K562 (cell line): ENCODE data around the gene TJP3. TPM values are rescaled to one million over a fixed set of nuclear protein-coding genes. Genes with fewer than 3 reads are reported as not detected.

ENCODE experiments used
- ATAC-seq: fragments of 200-7000 bp; cut with Tn5 transposase; 3 replicates; pipeline ENCODE4 v1.9.1; 2020; ENCODE audit warnings: moderate library complexity
- BruUV-seq: library from RNA; stranded (reverse); fragments of 400-500 nt; replicated peaks from 2 replicates; lab custom pipeline; 2021; lab: Mats Ljungman, UMichigan
- CTCF ChIA-PET: fragments of 300-600 bp; formaldehyde crosslinking; extraction: SDS; loops from one replicate; lab custom pipeline; 2021; ENCODE audit warnings: low intra/inter-chr PET ratio; lab: Yijun Ruan, JAX
- POLR2A ChIA-PET: fragments of 300-600, 350-650 bp; sonication (Branson Sonifier 250); formaldehyde crosslinking; extraction: SDS; loops from one replicate; lab custom pipeline; 2021; ENCODE audit warnings: antibody characterized with exemption, inconsistent platforms; lab: Yijun Ruan, JAX
- DNase-seq, 4 experiments: peaks; one replicate each; pipeline versions ENCODE4 v3.0.0 to v3.0.0-alpha.2; 2011 to 2018; ENCODE audit warnings: low spot score in 3 of 4, mixed read lengths in 3 of 4; ENCODE audit errors: extremely low read depth in 1 of 4
- FAIRE-seq: peaks from 2 replicates; lab custom pipeline; 2011; peaks lifted over from hg19 to GRCh38; lab: Jason Lieb, UNC
- H2AFZ ChIP-seq: 2 replicates; pipeline ENCODE4 v1.6.0; 2011; ENCODE audit warnings: low read depth, low read length, control low read depth, inconsistent platforms
- H3K27ac ChIP-seq: fragments of 200-600 bp; 3 replicates; pipeline ENCODE4 v1.8.0; 2011; ENCODE audit warnings: low read depth, mild to moderate bottlenecking, control low read depth, inconsistent platforms, low read length, moderate library complexity, mixed read lengths; ENCODE audit errors: extremely low read depth
- H3K27me3 ChIP-seq, 2 experiments: fragments of 300-600 bp in 1 of 2; 2 replicates in 1 of 2; 3 replicates in 1 of 2; pipeline versions ENCODE4 v1.6.0 to v1.8.0; 2011; ENCODE audit warnings: inconsistent platforms in 2 of 2, low read length in 2 of 2, mild to moderate bottlenecking in 1 of 2, mixed read lengths in 1 of 2, moderate library complexity in 1 of 2; ENCODE audit not compliant: control insufficient read depth in 2 of 2, insufficient read depth in 2 of 2
- H3K36me3 ChIP-seq: fragments of 300-600 bp; 3 replicates; pipeline ENCODE4 v1.8.0; 2011; ENCODE audit warnings: mild to moderate bottlenecking, low read length, inconsistent platforms; ENCODE audit not compliant: control insufficient read depth, insufficient read depth
- H3K4me1 ChIP-seq, 2 experiments: fragments of 200-600 bp in 1 of 2; replicated peaks in 1 of 2; 2 replicates in 1 of 2; 3 replicates in 1 of 2; pipeline versions ENCODE4 v1.5.1 to v1.8.0; 2011; ENCODE audit warnings: inconsistent platforms in 2 of 2, low read length in 2 of 2, mild to moderate bottlenecking in 1 of 2, mixed read lengths in 1 of 2, moderate library complexity in 1 of 2; ENCODE audit not compliant: control insufficient read depth in 2 of 2, insufficient read depth in 2 of 2
- H3K4me2 ChIP-seq: 2 replicates; pipeline ENCODE4 v1.6.1; 2011; ENCODE audit warnings: low read length, control low read depth, inconsistent platforms, mixed read lengths; ENCODE audit not compliant: insufficient read depth
- H3K4me3 ChIP-seq: fragments of 200-600 bp; sonication (generic), shearing (Covaris generic); 2 replicates; pipeline ENCODE4 v1.5.1; 2016; ENCODE audit warnings: control low read depth, inconsistent platforms
- H3K79me2 ChIP-seq: fragments of 200-600 bp; 3 replicates; pipeline ENCODE4 v1.8.0; 2011; ENCODE audit warnings: low read length, inconsistent platforms; ENCODE audit not compliant: control insufficient read depth, insufficient read depth
- H3K9ac ChIP-seq, 2 experiments: 2 replicates each; pipeline versions ENCODE4 v1.6.0 to v1.6.1; 2011; ENCODE audit warnings: low read depth in 2 of 2, low read length in 2 of 2, control low read depth in 1 of 2, inconsistent platforms in 1 of 2, mild to moderate bottlenecking in 1 of 2, mixed read lengths in 1 of 2; ENCODE audit not compliant: insufficient read depth in 1 of 2
- H3K9me1 ChIP-seq: one replicate; pipeline ENCODE4 v1.6.0; 2011; ENCODE audit warnings: inconsistent platforms, mild to moderate bottlenecking, low read length, moderate library complexity; ENCODE audit not compliant: control insufficient read depth, insufficient read depth
- H3K9me3 ChIP-seq: replicated peaks from 2 replicates; pipeline ENCODE4 v1.5.1; 2011; ENCODE audit warnings: low read depth, low read length, inconsistent platforms; ENCODE audit not compliant: control insufficient read depth, insufficient read depth
- H4K20me1 ChIP-seq: replicated peaks from 2 replicates; pipeline ENCODE4 v1.6.1; 2011; ENCODE audit warnings: low read length, inconsistent platforms, mixed read lengths; ENCODE audit not compliant: control insufficient read depth, insufficient read depth
- BRCA1 ChIP-seq, 2 experiments: fragments of 450-650 bp in 1 of 2; sonication (generic) in 1 of 2; formaldehyde crosslinking in 1 of 2; IDR thresholded peaks; 2 replicates each; pipeline versions ENCODE4 v1.5.0 to v1.6.1; 2017 to 2020; ENCODE audit warnings: mild to moderate bottlenecking in 1 of 2, missing genetic modification reagents in 1 of 2
- CAMTA2 ChIP-seq: fragments of 250-450 bp; sonication (Bioruptor Pico); conservative IDR thresholded peaks from 2 replicates; pipeline ENCODE4 v1.5.1; 2022
- CREB1 ChIP-seq, 2 experiments: sonication (generic) in 1 of 2; formaldehyde crosslinking in 1 of 2; IDR thresholded peaks; 2 replicates each; pipeline versions ENCODE4 v1.6.1 to v1.8.0; 2012 to 2022; ENCODE audit warnings: inconsistent platforms in 1 of 2, mild to moderate bottlenecking in 1 of 2, missing genetic modification reagents in 1 of 2, moderate library complexity in 1 of 2
- EP300 ChIP-seq: IDR thresholded peaks from 2 replicates; pipeline ENCODE4 v1.6.1; 2012; ENCODE audit warnings: low read length, improper control_type of control experiment
- ETV6 ChIP-seq, 3 experiments: fragments of 150-350 bp in 1 of 3; sonication (generic) in 1 of 3; formaldehyde crosslinking in 1 of 3; IDR thresholded peaks; 2 replicates each; pipeline versions ENCODE4 v1.6.1 to v1.8.0; 2014 to 2022; ENCODE audit warnings: borderline replicate concordance in 2 of 3, low read depth in 2 of 3, antibody characterized with exemption in 1 of 3, low read length in 1 of 3, mild to moderate bottlenecking in 1 of 3, missing genetic modification reagents in 1 of 3
- FOXJ3 ChIP-seq: sonication (generic); formaldehyde crosslinking; IDR thresholded peaks from 2 replicates; pipeline ENCODE4 v1.4.0; 2020; ENCODE audit warnings: mild to moderate bottlenecking, missing genetic modification reagents
- FOXP1 ChIP-seq: sonication (generic); formaldehyde crosslinking; IDR thresholded peaks from 2 replicates; pipeline ENCODE4 v1.8.0; 2022; ENCODE audit warnings: mild to moderate bottlenecking, missing genetic modification reagents
- KHSRP ChIP-seq: fragments of 450-650 bp; IDR thresholded peaks from 2 replicates; pipeline ENCODE4 v1.6.1; 2017
- RBM25 ChIP-seq: fragments of 200-400 bp; formaldehyde crosslinking; IDR thresholded peaks from 2 replicates; pipeline ENCODE4 v1.6.1; 2018; ENCODE audit warnings: low read length, low read depth, moderate library complexity; ENCODE audit not compliant: severe bottlenecking
- SMAD2 ChIP-seq: fragments of 150-350 bp; IDR thresholded peaks from 2 replicates; pipeline ENCODE4 v1.6.1; 2014; ENCODE audit warnings: low read depth, mild to moderate bottlenecking, low read length
- TFAP4 ChIP-seq: sonication (generic); formaldehyde crosslinking; IDR thresholded peaks from 2 replicates; pipeline ENCODE4 v1.8.0; 2022; ENCODE audit warnings: missing genetic modification reagents, mild to moderate bottlenecking, moderate library complexity, borderline replicate concordance
- ZBTB34 ChIP-seq: fragments of 250-450 bp; sonication (Bioruptor Pico); IDR thresholded peaks from 2 replicates; pipeline ENCODE4 v1.8.0; 2021; ENCODE audit warnings: mild to moderate bottlenecking, moderate library complexity
- ZNF347 ChIP-seq: fragments of 450-650 bp; formaldehyde crosslinking; IDR thresholded peaks from 2 replicates; pipeline ENCODE4 v1.4.0; 2020; ENCODE audit warnings: low read depth, mild to moderate bottlenecking, moderate library complexity
- ZNF431 ChIP-seq: sonication (generic); formaldehyde crosslinking; IDR thresholded peaks from 2 replicates; pipeline ENCODE4 v1.8.0; 2022; ENCODE audit warnings: mild to moderate bottlenecking, missing genetic modification reagents
- ZNF717 ChIP-seq: fragments of 250-450 bp; sonication (Bioruptor Pico); IDR thresholded peaks from 2 replicates; pipeline ENCODE4 v1.5.0; 2021
- WGBS: fragments of 100-300 bp; shearing (Covaris generic); methylation state at CpG from one replicate; pipeline ENCODE4 v1.1.6; 2016; ENCODE audit warnings: low coverage, mixed read lengths; ENCODE audit not compliant: insufficient coverage; ENCODE audit errors: missing lambda C conversion rate; 5-methylcytosine and 5-hydroxymethylcytosine counted together
- in situ Hi-C: fragments of 300-500 bp; cut with MboI; formaldehyde crosslinking; loops from 4 replicates; pipeline ENCODE4 v1.15.0; 2018; ENCODE audit warnings: inconsistent platforms, mixed read lengths
- intact Hi-C: fragments of 100-400 bp; cut with micrococcal nuclease; formaldehyde crosslinking; loops from 2 replicates; pipeline ENCODE4 v1.14.2; 2022
- polyA plus RNA-seq, 8 experiments: library from polyadenylated mRNA; depleted of rRNA in 4 of 8; stranded (reverse) in 5 of 8; unstranded in 3 of 8; fragments of >200 nt; fragmentation: Nextera tagmentation in 2 of 8; fragmentation: Illumina TruSeq in 1 of 8; extraction: Ambion mirVana in 2 of 8; extraction: Trizol in 1 of 8; gene quantifications; 2 replicates each; pipeline versions ENCODE4 v1.2.1 to v1.2.3, GENCODE V29; 2011 to 2014; ENCODE audit warnings: inconsistent platforms in 1 of 8, missing spikeins in 1 of 8
- total RNA-seq, 7 experiments: library from RNA; depleted of rRNA in 6 of 7; stranded (reverse); fragments of >200 nt in 6 of 7; fragmentation: Illumina TruSeq in 2 of 7; extraction: Trizol in 2 of 7; gene quantifications; 2 replicates each; pipeline versions ENCODE4 v1.2.1 to v1.2.3, GENCODE V29; 2011 to 2021; ENCODE audit warnings: low replicate concordance in 1 of 7
- TF ChIP-seq, protein P1 (sequence below): fragments of 450-650 bp; formaldehyde crosslinking; IDR thresholded peaks from 2 replicates; pipeline ENCODE4 v1.4.0; 2020; ENCODE audit warnings: mild to moderate bottlenecking, moderate library complexity

The TJP3 gene
- total and polyA plus RNA-seq, 9 of the 15 experiments (the other 6 are each of a cell fraction or from before 2014, with no cell fraction given): 0.11 to 2.4 (median 0.57) TPM; not detected in 1

GRCh38 chr19:3723110-3723488 is 14.9 kb downstream of the TJP3 start:
- WGBS: 21% methylated on average over 5 of the region's 5 CpGs
- no peak for ATAC-seq
- Histone ChIP-seq H3K9me1 (no peaks in the 10 kb centered on the region), H3K79me2 (no peaks in the 10 kb centered on the region), H3K9me3 (no peaks in the 10 kb centered on the region), H3K4me1 (peaks cover 7 to 31% of the 10 kb centered on the region in 2 experiments; a peak in 3 of 5 replicates), H3K27me3 (no peaks in the 10 kb centered on the region), H3K27ac (no peak overlapping the region), H4K20me1 (no peaks in the 10 kb centered on the region), H3K9ac (no peak overlapping the region), H2AFZ (no peak overlapping the region), H3K4me2 (no peak overlapping the region), H3K4me3 (no peak overlapping the region), H3K36me3 (no peaks in the 10 kb centered on the region)
- no TSS peak for BruUV-seq
- in situ Hi-C loops (no loop called here), intact Hi-C loops (loop anchor here (5.0 kb wide), 2 partner anchors 99 to 124 kb away; no protein-coding TSS in a partner anchor)
- CTCF ChIA-PET: no interaction called here
- POLR2A ChIA-PET: no interaction called here
- DNase-seq: no peak
- no peak for FAIRE-seq
- TF ChIP-seq FOXP1 (CRISPR knock-in tag): no peak
- TF ChIP-seq ETV6 (IDR thresholded peaks at IDR 0.05; ENCODE audit: borderline replicate concordance in 1 of 2, low read depth in 2 of 2, low read length in 1 of 2): no peak
- no peak for TF ChIP-seq ETV6 (CRISPR knock-in tag; IDR thresholded peaks at IDR 0.05; ENCODE audit: borderline replicate concordance)
- no peak for TF ChIP-seq CAMTA2 (CRISPR knock-in tag)
- TF ChIP-seq, protein P1, sequence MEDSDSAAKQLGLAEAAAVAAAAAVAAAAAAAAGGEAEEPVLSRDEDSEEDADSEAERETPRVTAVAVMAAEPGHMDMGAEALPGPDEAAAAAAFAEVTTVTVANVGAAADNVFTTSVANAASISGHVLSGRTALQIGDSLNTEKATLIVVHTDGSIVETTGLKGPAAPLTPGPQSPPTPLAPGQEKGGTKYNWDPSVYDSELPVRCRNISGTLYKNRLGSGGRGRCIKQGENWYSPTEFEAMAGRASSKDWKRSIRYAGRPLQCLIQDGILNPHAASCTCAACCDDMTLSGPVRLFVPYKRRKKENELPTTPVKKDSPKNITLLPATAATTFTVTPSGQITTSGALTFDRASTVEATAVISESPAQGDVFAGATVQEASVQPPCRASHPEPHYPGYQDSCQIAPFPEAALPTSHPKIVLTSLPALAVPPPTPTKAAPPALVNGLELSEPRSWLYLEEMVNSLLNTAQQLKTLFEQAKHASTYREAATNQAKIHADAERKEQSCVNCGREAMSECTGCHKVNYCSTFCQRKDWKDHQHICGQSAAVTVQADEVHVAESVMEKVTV (CRISPR knock-in tag): no peak
- no peak for TF ChIP-seq KHSRP
- TF ChIP-seq ZNF431 (CRISPR knock-in tag): no peak
- no peak for TF ChIP-seq TFAP4 (CRISPR knock-in tag)
- no peak for TF ChIP-seq ZNF717 (CRISPR knock-in tag)
- no peak for TF ChIP-seq FOXJ3 (CRISPR knock-in tag)
- no peak for TF ChIP-seq ZNF347
- no peak for TF ChIP-seq RBM25
- no peak for TF ChIP-seq BRCA1 (IDR thresholded peaks at IDR 0.05)
- TF ChIP-seq BRCA1 (CRISPR knock-in tag; IDR thresholded peaks at IDR 0.05): no peak
- no peak for TF ChIP-seq SMAD2
- TF ChIP-seq CREB1 (IDR thresholded peaks at IDR 0.05): no peak
- no peak for TF ChIP-seq CREB1 (CRISPR knock-in tag; IDR thresholded peaks at IDR 0.05)
- no peak for TF ChIP-seq ZBTB34 (CRISPR knock-in tag)
- no peak for TF ChIP-seq EP300
